Non-pigmented ciliary epithelial cell (primary cell): ENCODE results near the gene PPARA.

Experiments
- DNase-seq: peaks from one replicate; pipeline ENCODE4 v3.0.0-alpha.2; 2010; ENCODE audit warnings: low read depth

PPARA gene

DNA sequence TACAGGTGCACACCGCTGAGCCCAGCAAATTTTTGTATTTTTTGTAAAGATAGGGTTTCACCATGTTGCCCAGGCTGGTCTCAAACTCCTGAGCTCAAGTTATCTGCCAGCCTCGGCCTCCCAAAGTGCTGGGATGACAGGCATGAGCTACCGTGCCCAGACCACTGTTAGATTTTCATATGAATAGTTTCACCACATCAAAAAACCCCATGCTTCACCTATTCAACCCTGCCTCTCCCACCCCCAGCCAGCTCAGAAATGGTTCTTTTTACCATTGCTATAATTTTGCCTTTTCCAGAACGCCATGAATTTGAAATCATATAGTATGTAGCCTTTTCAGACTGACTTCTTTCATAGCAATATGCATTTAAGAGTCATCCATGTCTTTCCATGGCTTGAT lies 61.9 kb downstream of the PPARA start:
- DNase-seq = no peak

GRCh38 chr22:46213052-46213451 lies 62.7 kb downstream of the PPARA start:
- no peak for DNase-seq

GRCh38 chr22:46214149-46214548 lies 63.8 kb downstream of the PPARA start:
- DNase-seq = no peak

- no peak for DNase-seq
Observed at GRCh38 chr22:46214616-46215015, 64.3 kb downstream of the PPARA start.

DNA sequence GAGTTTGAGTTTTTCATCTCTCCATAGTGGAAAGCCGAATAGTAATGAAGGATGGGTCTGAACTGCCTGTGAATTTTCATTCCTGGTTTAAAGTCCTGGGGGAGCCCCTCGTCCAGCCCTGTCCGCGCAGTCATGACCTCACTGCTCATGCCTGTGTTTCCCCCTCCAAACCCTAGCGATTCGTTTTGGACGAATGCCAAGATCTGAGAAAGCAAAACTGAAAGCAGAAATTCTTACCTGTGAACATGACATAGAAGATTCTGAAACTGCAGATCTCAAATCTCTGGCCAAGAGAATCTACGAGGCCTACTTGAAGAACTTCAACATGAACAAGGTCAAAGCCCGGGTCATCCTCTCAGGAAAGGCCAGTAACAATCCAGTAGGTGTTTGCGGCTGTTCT lies 69.3 kb downstream of the PPARA start:
- DNase-seq = no peak

DNA sequence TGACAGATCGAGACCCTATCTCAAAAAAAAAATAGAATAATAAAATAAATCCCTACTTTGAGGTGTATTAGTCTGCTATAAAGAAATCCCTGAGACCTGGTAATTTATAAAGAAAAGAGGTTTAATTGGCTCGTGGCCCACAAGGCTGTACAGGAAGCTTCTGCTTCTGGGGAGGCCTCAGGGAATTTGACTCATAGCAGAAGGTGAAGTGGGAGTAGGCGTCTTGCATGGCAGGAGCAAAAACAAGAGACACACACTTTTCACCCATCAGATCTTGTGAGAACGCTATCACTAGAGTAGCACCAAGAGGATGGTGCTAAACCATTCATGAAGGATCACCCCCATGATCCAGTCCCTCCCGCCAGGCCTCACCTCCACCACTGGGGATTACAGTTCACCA lies 70.6 kb downstream of the PPARA start:
- no peak for DNase-seq

GRCh38 chr22:46224044-46224897 lies 73.9 kb downstream of the PPARA start:
- no peak for DNase-seq

- DNase-seq = no peak
Observed at GRCh38 chr22:46224898-46225290, 74.6 kb downstream of the PPARA start.

DNA sequence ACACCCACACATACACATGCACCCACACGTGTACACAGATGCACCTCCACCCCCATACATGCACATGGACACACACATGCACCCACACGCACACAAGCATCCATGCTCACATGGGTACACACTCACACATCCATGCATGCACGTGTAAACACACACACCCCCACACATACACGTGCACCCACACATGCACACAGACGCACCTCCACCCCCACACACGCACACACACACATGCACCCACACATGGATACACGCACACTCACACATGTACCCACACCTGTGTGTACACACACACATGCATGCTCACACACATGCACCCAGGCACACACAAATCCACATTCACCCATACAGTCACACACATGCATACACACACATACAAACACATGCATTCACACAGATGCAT lies 75.3 kb downstream of the PPARA start:
- no peak for DNase-seq

DNA sequence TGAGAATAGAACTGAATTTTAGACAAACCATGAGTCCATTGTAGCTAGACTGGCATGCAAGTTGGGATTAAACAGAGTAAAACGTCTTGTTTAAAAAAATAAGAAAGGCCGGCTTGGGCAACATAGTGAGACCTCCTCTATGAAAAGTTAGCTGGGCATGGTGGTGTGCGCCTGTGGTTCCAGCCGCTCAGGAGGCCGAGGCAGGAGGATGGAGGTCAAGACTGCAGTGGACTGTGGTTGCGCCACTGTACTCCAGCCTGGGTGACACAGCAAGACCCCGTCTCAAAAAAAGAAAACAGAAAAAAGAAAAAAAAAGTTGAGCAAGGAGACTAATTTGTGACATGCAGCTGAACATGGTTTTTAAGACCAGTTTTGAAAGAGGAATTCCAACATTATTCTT lies 76.3 kb downstream of the PPARA start:
- DNase-seq = no peak

- DNase-seq = no peak
Observed at GRCh38 chr22:46229701-46230100, 79.4 kb downstream of the PPARA start.

DNA sequence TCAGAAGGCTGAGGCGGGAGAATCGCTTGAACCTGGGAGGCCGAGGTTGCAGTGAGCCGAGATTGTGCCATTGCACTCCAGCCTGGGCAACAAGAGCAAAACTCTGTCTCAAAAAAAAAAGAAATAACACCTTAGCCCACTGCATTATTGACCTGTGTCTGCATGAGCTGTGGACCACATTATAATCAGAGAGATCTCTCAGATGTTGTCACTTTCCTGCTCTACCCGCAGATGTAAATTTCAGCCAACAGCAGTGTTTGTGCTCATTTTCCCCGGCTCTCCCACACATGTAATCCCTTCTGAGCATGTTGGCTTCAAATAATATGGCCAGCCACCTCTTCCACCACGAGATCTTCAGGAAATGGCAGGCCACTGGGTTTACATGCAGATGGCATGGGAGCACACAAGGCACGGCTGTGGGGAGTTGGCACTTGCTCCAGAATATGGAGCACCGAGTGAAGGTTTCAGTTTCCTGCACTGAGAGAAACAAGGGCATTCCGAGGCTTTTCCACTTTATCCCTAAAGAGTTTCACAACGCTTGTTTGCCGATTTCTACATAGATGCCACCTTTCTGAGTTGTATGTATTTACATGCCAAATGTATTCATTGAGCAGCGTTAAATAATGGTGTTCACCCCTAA lies 80.1 kb downstream of the PPARA start:
- DNase-seq = no peak

GRCh38 chr22:46233231-46233630 lies 82.9 kb downstream of the PPARA start:
- DNase-seq = no peak

GRCh38 chr22:46234969-46235368 lies 84.6 kb downstream of the PPARA start:
- DNase-seq = no peak

DNA sequence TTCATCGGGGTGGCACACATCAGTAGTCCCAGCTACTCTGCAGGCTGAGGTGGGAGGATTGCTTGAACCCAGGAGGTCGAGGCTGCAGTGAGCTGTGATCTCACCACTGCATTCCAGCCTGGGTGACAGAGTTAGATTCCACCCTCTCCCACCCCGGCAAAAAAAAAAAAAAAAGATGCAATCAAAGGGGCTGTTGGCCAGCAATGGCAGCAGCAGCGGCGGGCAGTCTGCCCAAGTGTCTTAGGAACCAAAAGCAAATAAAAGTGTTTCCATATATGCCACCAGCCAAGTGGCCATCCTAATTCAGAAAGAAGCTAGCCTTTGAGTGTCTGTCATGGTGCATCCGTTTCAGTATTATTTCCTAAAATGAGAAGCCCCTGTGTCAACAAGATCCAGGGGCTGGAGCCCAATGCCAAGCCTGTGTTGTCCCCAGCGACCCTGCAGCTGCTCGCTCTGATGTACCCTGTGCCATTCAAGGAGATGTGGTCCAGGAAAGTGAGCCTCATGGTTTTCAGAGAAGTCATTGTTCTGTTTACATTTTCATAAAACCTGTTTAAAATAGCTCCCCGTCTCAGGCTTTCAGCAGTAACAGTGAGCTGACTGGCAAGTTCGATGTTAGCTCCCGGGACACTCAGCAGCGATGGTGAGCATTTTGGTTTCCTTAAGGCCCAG lies 87.3 kb downstream of the PPARA start:
- no peak for DNase-seq

GRCh38 chr22:46238541-46238940 lies 88.2 kb downstream of the PPARA start:
- no peak for DNase-seq

DNA sequence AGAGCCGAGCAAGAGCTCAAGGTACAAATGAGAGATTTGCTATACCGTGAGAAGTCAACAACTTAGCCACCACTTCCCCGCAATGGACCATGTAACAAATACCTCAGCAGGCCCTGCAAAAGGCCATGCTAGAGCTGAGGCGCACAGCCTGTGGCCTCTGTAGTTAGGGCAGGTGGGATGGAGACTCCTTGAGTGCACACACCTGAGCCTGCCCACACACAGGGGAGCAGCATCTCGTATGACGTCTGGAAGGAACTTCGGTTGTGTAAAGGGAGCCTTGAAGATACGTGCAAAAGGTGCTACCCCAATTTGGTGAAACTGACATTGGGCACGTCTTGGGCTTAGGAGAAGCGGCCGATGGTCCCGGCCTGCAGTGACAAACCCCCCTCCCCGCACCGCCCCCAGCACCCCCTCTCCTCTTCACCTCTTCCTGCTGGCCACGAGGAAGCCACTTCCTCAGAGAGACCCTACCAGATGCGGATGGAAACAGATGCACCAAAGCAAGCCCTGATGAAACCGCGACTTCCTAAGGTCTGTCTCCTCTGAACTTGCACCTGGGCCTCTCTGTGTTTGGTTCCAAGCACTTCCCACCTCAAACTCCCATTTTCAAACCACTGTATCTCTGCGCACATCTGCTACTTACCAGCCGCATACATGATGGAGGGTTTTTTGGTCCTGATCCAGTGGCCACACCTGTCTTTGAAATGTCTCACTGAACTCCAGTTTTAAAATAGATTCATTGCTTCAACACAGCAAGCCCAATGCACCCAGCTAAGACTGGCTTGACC lies 89.1 kb downstream of the PPARA start:
- no peak for DNase-seq

DNA sequence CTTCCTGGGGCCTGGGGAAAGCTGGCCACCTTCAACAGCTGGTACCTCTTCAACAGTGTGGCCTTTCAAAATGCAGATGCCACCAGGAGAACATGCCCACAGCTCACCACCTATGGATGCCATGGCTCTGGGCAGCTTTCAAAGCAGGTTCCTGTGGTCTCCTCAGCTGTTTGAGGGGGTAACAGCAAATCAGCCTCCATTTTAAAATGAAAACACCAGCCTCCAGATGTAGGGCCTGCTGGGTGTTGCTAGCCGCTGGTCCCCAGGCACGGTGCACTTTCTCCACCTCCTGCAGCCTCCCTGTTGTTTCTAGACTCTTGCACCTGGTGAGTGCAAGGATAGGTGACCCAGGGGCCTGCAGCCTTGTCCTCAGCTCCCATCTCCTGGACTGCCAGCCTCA lies 89.7 kb downstream of the PPARA start:
- DNase-seq = no peak

DNA sequence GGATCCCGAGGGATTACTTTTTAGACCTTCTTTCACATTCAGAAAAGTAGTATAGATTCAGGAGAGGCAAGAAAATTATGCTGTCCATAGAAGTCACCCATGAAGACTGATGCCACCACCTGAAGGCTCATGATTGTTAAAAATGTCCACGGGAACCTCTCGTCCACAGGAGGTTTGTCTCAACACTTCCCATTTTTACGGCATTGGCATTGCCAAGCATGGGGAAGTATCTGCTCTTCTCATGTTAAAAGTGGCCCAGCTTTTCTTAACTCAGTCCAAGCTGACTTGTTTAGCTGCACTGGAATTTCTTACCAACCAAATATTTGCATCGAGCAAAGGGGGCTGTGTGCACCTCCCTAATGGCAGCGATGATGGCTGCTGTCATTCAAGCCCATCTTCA lies 90.2 kb downstream of the PPARA start:
- no peak for DNase-seq

DNA sequence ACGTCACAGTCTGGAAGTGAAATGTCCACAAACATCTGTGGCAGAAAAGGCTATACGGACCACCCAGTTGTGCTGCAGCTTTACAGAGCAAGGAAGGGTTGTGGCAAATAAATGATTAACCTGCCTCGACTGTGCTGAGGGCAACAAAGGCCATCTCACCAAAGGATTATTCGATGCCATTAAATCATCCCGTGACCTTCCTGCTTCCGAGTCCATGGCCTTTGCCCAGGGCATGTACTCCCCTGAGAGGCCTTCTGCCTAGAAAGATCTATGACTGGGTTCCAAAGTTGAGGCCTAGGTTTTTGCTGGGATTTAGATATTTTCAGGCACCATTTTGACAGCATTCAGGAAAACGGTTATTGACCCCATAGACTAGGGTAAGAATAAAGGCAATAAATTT lies 90.6 kb downstream of the PPARA start:
- no peak for DNase-seq

DNA sequence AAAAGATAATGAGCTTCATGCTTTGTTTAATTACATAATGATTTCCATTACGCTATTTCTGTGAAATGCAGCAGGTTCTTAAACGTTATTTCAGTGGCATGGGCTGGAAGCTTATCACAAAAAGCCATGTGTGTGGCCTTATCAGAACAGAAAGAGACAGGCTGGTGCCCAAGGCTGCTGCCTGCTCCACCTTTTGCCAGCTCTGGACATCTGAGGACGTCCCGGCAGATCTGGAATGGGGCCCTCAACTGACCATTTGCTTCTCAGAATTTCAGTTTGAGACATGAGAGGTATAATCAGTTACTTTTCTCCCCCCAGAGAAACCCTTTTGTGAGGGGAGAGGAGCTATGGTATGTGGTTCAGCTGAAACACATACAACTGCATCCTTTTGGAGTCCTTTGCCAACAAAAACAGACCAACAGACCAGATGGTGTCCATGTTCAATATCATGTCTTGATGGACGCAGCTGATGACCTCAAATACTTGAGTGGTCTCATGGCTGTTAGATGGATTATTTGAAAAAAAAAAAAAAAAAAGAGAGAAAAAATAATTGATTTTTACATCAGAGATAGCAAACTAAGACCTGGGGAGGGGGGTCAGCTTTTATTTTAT lies 91.2 kb downstream of the PPARA start:
- no peak for DNase-seq

DNA sequence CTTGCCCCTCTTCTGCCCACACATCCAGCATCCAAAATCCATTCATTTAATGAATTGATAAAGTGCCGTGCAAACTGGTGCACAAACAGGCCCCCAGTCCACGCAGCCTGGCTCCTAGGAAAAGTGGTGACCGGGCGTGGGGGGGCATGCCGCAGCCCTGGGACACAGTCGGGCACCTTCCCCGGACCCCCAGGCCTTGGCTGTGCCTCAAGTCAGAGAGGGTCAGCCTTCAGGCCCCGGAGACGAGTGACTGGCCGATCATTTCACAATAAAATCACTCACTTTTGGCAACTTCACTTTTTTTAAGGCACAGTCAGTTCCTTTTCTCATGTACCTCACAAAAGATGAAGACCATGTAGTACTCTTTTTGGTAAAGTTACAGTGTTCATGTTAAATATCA lies 91.8 kb downstream of the PPARA start:
- DNase-seq = no peak
